GM12878 (cell line): ENCODE measurements around the gene PTPN12. TPM values are rescaled to one million over a fixed set of nuclear protein-coding genes. Genes with fewer than 3 reads are reported as not detected.

Experiments
- ATAC-seq: fragments of 200-7000 bp; cut with Tn5 transposase; 3 replicates; pipeline ENCODE4 v1.9.1; 2020; ENCODE audit warnings: mild to moderate bottlenecking, moderate library complexity
- BruUV-seq: library from RNA; stranded (reverse); fragments of 400-500 nt; replicated peaks from 2 replicates; lab custom pipeline; 2021; lab: Mats Ljungman, UMichigan
- CTCF ChIA-PET: fragments of 300-600 bp; sonication (Branson Sonifier 250); formaldehyde crosslinking; extraction: SDS; loops from one replicate; lab custom pipeline; 2021; ENCODE audit warnings: inconsistent platforms; lab: Yijun Ruan, JAX
- POLR2A ChIA-PET: fragments of 350-600 bp; formaldehyde crosslinking; extraction: SDS; loops from one replicate; lab custom pipeline; 2021; ENCODE audit warnings: inconsistent platforms; lab: Charles Lee
- RAD21 ChIA-PET: fragments of 300-600 bp; sonication (Branson Sonifier 250); formaldehyde crosslinking; loops from one replicate; lab custom pipeline; 2023; ENCODE audit warnings: antibody characterized with exemption; ENCODE audit not compliant: unreplicated experiment; lab: Charles Lee
- SMC1A ChIA-PET: fragments of 300-600 bp; sonication (Branson Sonifier 250); formaldehyde crosslinking; loops from one replicate; lab custom pipeline; 2023; ENCODE audit not compliant: unreplicated experiment, uncharacterized antibody; lab: Charles Lee
- DNase-seq: peaks from one replicate; pipeline ENCODE4 v3.0.0-alpha.2; 2011; ENCODE audit warnings: low read depth, low spot score
- FAIRE-seq: peaks from 3 replicates; lab custom pipeline; 2011; peaks lifted over from hg19 to GRCh38; lab: Jason Lieb, UNC
- H2AFZ ChIP-seq: 2 replicates; pipeline ENCODE4 v1.6.0; 2011; ENCODE audit warnings: low read depth, low read length, control low read depth; ENCODE audit not compliant: control insufficient read depth
- H3K27ac ChIP-seq: 2 replicates; pipeline ENCODE4 v1.5.1; 2011; ENCODE audit warnings: control low read depth; ENCODE audit not compliant: control insufficient read depth, insufficient read depth
- H3K27me3 ChIP-seq, 2 experiments: replicated peaks in 1 of 2; 2 replicates each; pipeline versions ENCODE4 v1.6.0 to v1.6.1; 2011; ENCODE audit warnings: low read length in 1 of 2; ENCODE audit not compliant: control insufficient read depth in 2 of 2, insufficient read depth in 2 of 2
- H3K36me3 ChIP-seq, 2 experiments: 2 replicates each; pipeline ENCODE4 v1.5.1; 2011; ENCODE audit warnings: low read length in 1 of 2; ENCODE audit not compliant: control insufficient read depth in 2 of 2, insufficient read depth in 2 of 2
- H3K4me1 ChIP-seq: 2 replicates; pipeline ENCODE4 v1.6.1; 2011; ENCODE audit warnings: mild to moderate bottlenecking, low read length, moderate library complexity, mixed read lengths; ENCODE audit not compliant: control insufficient read depth, insufficient read depth
- H3K4me2 ChIP-seq: 2 replicates; pipeline ENCODE4 v1.6.0; 2011; ENCODE audit warnings: control low read depth; ENCODE audit not compliant: control insufficient read depth, insufficient read depth
- H3K4me3 ChIP-seq: fragments of 200-600 bp; sonication (generic); 2 replicates; pipeline ENCODE4 v1.5.1; 2016
- H3K79me2 ChIP-seq: 2 replicates; pipeline ENCODE4 v1.6.0; 2011; ENCODE audit warnings: low read length; ENCODE audit not compliant: control insufficient read depth, insufficient read depth
- H3K9ac ChIP-seq: 2 replicates; pipeline ENCODE4 v1.8.0; 2011; ENCODE audit warnings: low read length, control low read depth, mixed read lengths; ENCODE audit not compliant: control insufficient read depth, insufficient read depth
- H3K9me3 ChIP-seq: replicated peaks from 3 replicates; pipeline ENCODE4 v1.5.1; 2011; ENCODE audit warnings: mild to moderate bottlenecking, low read length; ENCODE audit not compliant: control insufficient read depth, insufficient read depth
- H4K20me1 ChIP-seq: 2 replicates; pipeline ENCODE4 v1.6.0; 2011; ENCODE audit not compliant: control insufficient read depth, insufficient read depth
- CHD2 ChIP-seq: IDR thresholded peaks from 2 replicates; pipeline ENCODE4 v1.6.1; 2011; ENCODE audit warnings: low read depth, low read length, improper control_type of control experiment, borderline replicate concordance
- MLLT1 ChIP-seq: fragments of 450-650 bp; IDR thresholded peaks from 2 replicates; pipeline ENCODE4 v1.6.1; 2016; ENCODE audit warnings: mild to moderate bottlenecking
- MTA3 ChIP-seq: IDR thresholded peaks from 2 replicates; pipeline ENCODE4 v1.6.1; 2012; ENCODE audit warnings: low read length, inconsistent platforms, borderline replicate concordance
- NRF1 ChIP-seq: conservative IDR thresholded peaks from 2 replicates; pipeline ENCODE4 v1.6.1; 2011; ENCODE audit warnings: mild to moderate bottlenecking, low read depth, low read length, improper control_type of control experiment
- PRDM15 ChIP-seq: fragments of 450-650 bp; formaldehyde crosslinking; IDR thresholded peaks from 2 replicates; pipeline ENCODE4 v1.4.0; 2020; ENCODE audit warnings: mild to moderate bottlenecking, moderate library complexity
- RAD21 ChIP-seq: IDR thresholded peaks from 2 replicates; pipeline ENCODE4 v1.6.1; 2011; ENCODE audit warnings: mild to moderate bottlenecking, low read depth, low read length, moderate library complexity; ENCODE audit not compliant: insufficient read depth
- SIN3A ChIP-seq: IDR thresholded peaks from 2 replicates; pipeline ENCODE4 v1.6.1; 2012; ENCODE audit warnings: low read depth, low read length, improper control_type of control experiment
- TCF12 ChIP-seq: IDR thresholded peaks from 2 replicates; pipeline ENCODE4 v1.6.1; 2011; ENCODE audit warnings: low read depth, mild to moderate bottlenecking, low read length
- ZNF24 ChIP-seq: fragments of 450-650 bp; IDR thresholded peaks from 2 replicates; pipeline ENCODE4 v1.6.1; 2017; ENCODE audit warnings: antibody characterized with exemption, mild to moderate bottlenecking
- ZSCAN29 ChIP-seq: fragments of 450-650 bp; IDR thresholded peaks from 2 replicates; pipeline ENCODE4 v1.6.1; 2017; ENCODE audit warnings: mild to moderate bottlenecking, moderate library complexity
- WGBS: methylation state at CpG from one replicate; pipeline ENCODE4 v1.1.6; 2016; ENCODE audit warnings: low lambda C conversion rate; ENCODE audit not compliant: insufficient replicate concordance, insufficient coverage; ENCODE audit errors: missing lambda C conversion rate; 5-methylcytosine and 5-hydroxymethylcytosine counted together
- in situ Hi-C: fragments of 300-500 bp; cut with MboI; formaldehyde crosslinking; loops from 9 replicates; pipeline ENCODE4 v1.14.3; 2018; ENCODE audit warnings: mixed read lengths
- intact Hi-C: fragments of 100-400 bp; cut with micrococcal nuclease; formaldehyde crosslinking; loops from one replicate; pipeline ENCODE4 v1.14.2; 2022; ENCODE audit not compliant: unreplicated experiment
- polyA plus RNA-seq, 11 experiments: library from polyadenylated mRNA; depleted of rRNA in 4 of 11; unstranded in 6 of 11; stranded (reverse) in 5 of 11; fragments of >200 nt; fragmentation: Nextera tagmentation in 4 of 11; fragmentation: Illumina TruSeq in 1 of 11; extraction: Ambion mirVana in 4 of 11; extraction: Trizol in 1 of 11; gene quantifications; 1 replicate in 1 of 11; 2 replicates in 10 of 11; pipeline versions ENCODE4 v1.2.1 to v1.2.3, GENCODE V29; 2011 to 2016; ENCODE audit warnings: inconsistent platforms in 2 of 11, missing spikeins in 2 of 11, low read depth in 1 of 11
- total RNA-seq, 4 experiments: library from RNA; depleted of rRNA in 3 of 4; stranded (reverse); fragments of >200 nt in 3 of 4; fragmentation: Illumina TruSeq in 1 of 4; extraction: Trizol in 1 of 4; gene quantifications; 2 replicates each; pipeline versions ENCODE4 v1.2.1 to v1.2.3, GENCODE V29; 2013 to 2021

The PTPN12 gene
- total and polyA plus RNA-seq, 10 of the 15 experiments (the other 5 are each of a cell fraction or from before 2014, with no cell fraction given) = 6.6 to 52.9 (median 17.4) TPM

- no peak overlapping the region for H2AFZ ChIP-seq
- H3K4me2 ChIP-seq = no peak overlapping the region
- in situ Hi-C loops (no loop called here), intact Hi-C loops (no loop called here)
- 98% methylated on average over 5 of the region's 6 CpGs for WGBS
- no peak overlapping the region for H3K27ac ChIP-seq
- TF ChIP-seq PRDM15 (CRISPR knock-in tag) (no peak), MTA3 (no peak), MLLT1 (no peak), NRF1 (no peak), CHD2 (no peak), ZNF24 (no peak), TCF12 (no peak), ZSCAN29 (no peak), SIN3A (no peak), RAD21 (no peak)
- H3K4me1 ChIP-seq = no peaks in the 10 kb centered on the region
- ATAC-seq = no peak
- no peak overlapping the region for H3K4me3 ChIP-seq
- H3K36me3 ChIP-seq = no peaks in the 10 kb centered on the region; a peak in 2 of 4 replicates
- POLR2A ChIA-PET = interaction anchor here (0.6 to 0.7 kb wide), 3 partner anchors 88 to 397 kb away, joined by 3 to 10 read pairs (median 4); no protein-coding TSS in a partner anchor
- SMC1A ChIA-PET = interaction anchor here (0.6 to 3.7 kb wide), 6 partner anchors 12 to 391 kb away, joined by 3 to 53 read pairs (median 3); no protein-coding TSS in a partner anchor
- H3K9me3 ChIP-seq = no peaks in the 10 kb centered on the region
- H4K20me1 ChIP-seq = no peaks in the 10 kb centered on the region
- H3K9ac ChIP-seq = no peak overlapping the region
- H3K79me2 ChIP-seq = no peaks in the 10 kb centered on the region
- BruUV-seq = no TSS peak
- no peaks in the 10 kb centered on the region for H3K27me3 ChIP-seq
- no peak for DNase-seq
- CTCF ChIA-PET = interaction anchor here (0.6 to 14.1 kb wide), 6 partner anchors 9 to 1230 kb away, joined by 3 to 225 read pairs (median 6); no protein-coding TSS in a partner anchor
- no peak for FAIRE-seq
- RAD21 ChIA-PET = interaction anchor here (0.5 to 1.4 kb wide), 2 partner anchors 109 to 299 kb away, joined by 4 to 5 read pairs; no protein-coding TSS in a partner anchor
These were observed 111.7 kb downstream of the PTPN12 start for GRCh38 chr7:77648742-77649338.
